ENCODE measurements around the gene AKAP13.

The AKAP13 gene

DNA sequence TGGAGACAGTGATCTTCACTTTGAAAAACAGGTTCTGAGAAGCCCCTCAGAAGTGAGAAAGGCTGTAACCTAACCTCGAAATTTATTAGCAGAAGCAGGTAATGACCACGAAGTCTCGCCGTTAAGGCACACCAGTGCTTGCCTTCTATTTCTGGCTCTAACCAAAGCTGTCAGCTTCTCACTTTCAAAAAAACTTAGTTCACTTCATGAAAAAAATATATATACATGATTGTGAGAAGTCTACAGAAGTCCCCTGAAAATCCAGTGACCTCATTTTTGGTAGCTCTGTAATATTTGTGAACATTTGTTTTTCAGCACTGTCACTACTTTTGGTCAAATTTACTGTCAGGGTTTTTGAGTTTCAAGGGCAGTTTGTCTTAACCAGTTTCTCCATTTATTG, 19.1 kb upstream of the AKAP13 start:
- no peak overlapping the region for H3K27ac ChIP-seq

DNA sequence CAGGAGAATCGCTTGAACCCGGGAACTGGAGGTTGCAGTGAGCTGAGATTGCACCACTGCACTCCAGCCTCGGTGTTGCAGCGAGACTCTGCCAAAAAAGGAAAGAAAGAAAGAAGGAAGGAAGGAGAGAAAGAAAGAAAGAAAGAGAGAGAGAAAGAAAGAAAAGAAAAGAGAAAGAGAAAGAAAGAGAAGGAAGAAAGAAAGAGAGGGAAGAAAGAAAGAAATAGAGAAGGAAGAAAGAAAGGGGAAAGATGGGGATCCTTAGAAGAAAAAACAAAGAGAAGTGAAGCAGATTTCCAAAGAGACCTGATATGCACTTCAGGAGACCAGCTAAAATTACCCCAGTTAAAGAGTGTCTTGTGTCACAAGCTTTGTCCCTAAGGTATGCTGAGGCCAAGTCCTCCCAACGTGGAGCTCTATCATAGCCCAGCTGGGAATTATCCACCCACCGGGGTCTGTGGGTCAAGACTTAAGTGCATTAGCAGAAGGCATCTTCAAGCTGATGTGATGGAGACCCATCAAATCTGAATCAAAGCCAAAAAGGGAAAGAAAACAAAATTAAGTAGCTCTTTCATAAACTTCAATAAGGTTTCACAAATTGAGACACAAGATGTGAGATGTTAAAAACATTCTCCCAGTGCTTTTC, 17.8 kb upstream of the AKAP13 start:
- no peak overlapping the region for H3K27ac ChIP-seq
- no peak for TF ChIP-seq ZFX (IDR thresholded peaks at IDR 0.05; ENCODE audit: borderline replicate concordance)
- TF ChIP-seq, protein P1, sequence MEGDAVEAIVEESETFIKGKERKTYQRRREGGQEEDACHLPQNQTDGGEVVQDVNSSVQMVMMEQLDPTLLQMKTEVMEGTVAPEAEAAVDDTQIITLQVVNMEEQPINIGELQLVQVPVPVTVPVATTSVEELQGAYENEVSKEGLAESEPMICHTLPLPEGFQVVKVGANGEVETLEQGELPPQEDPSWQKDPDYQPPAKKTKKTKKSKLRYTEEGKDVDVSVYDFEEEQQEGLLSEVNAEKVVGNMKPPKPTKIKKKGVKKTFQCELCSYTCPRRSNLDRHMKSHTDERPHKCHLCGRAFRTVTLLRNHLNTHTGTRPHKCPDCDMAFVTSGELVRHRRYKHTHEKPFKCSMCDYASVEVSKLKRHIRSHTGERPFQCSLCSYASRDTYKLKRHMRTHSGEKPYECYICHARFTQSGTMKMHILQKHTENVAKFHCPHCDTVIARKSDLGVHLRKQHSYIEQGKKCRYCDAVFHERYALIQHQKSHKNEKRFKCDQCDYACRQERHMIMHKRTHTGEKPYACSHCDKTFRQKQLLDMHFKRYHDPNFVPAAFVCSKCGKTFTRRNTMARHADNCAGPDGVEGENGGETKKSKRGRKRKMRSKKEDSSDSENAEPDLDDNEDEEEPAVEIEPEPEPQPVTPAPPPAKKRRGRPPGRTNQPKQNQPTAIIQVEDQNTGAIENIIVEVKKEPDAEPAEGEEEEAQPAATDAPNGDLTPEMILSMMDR (IDR thresholded peaks at IDR 0.05): no peak

More for the DNA sequence above, 19.1 kb upstream of the AKAP13 start:
- no peak for TF ChIP-seq ZFX (IDR thresholded peaks at IDR 0.05; ENCODE audit: borderline replicate concordance)
- TF ChIP-seq, protein P1 (IDR thresholded peaks at IDR 0.05): no peak

DNA sequence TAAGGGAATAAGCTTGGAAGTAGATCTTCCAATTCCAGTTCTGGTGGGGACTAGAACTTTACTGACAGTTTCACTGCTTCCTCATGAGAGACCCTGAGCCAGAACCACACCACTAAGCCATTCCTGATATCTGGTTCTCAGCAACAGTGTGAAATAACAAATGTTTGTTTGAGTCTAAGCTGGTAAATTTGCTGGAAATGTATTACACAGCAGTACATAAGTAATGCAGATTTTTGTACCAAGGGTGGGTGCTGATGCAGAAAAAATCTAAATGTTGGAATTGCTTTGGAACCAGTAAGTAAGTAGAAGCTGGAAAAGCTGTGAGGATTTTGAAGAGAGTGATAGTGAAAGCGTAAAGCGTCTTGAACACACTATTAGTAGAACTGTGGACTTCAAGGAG, 14.4 kb upstream of the AKAP13 start:
- TF ChIP-seq ZFX (IDR thresholded peaks at IDR 0.05; ENCODE audit: borderline replicate concordance): no peak
- TF ChIP-seq, protein P1 (IDR thresholded peaks at IDR 0.05): no peak

DNA sequence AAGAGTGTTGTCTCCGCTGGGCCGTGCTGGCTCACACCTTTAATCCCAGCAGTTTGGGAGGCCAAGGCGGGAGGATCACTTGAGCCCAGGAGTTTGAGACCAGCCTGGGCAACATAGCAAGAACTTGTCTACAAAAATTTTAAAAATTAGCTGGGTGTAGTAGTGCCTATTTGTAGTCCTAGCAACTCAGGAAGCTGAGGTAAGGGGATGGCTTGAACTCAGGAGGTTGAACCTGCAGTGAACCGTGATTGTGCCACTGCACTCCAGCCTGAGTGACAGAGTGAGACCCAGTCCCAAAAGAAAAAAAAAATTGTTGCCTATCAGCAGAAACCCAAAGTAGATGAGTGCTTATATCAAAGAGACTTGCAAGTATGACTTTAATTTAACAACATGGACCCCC, 12.7 kb upstream of the AKAP13 start:
- H3K27ac ChIP-seq: no peak overlapping the region
- TF ChIP-seq, protein P1 (IDR thresholded peaks at IDR 0.05): no peak
- TF ChIP-seq ZFX (IDR thresholded peaks at IDR 0.05; ENCODE audit: borderline replicate concordance): no peak

More for the DNA sequence above, 14.4 kb upstream of the AKAP13 start:
- H3K27ac ChIP-seq: no peak overlapping the region

- H3K27ac ChIP-seq: no peak overlapping the region
- TF ChIP-seq, protein P1 (IDR thresholded peaks at IDR 0.05): no peak
- TF ChIP-seq ZFX (IDR thresholded peaks at IDR 0.05; ENCODE audit: borderline replicate concordance): no peak
Observed at GRCh38 chr15:85374831-85375230, 5.6 kb upstream of the AKAP13 start.

GRCh38 chr15:85377269-85377668, 3.1 kb upstream of the AKAP13 start:
- no peak for TF ChIP-seq ZFX (IDR thresholded peaks at IDR 0.05; ENCODE audit: borderline replicate concordance)
- TF ChIP-seq, protein P1 (IDR thresholded peaks at IDR 0.05): no peak
- no peak overlapping the region for H3K27ac ChIP-seq

DNA sequence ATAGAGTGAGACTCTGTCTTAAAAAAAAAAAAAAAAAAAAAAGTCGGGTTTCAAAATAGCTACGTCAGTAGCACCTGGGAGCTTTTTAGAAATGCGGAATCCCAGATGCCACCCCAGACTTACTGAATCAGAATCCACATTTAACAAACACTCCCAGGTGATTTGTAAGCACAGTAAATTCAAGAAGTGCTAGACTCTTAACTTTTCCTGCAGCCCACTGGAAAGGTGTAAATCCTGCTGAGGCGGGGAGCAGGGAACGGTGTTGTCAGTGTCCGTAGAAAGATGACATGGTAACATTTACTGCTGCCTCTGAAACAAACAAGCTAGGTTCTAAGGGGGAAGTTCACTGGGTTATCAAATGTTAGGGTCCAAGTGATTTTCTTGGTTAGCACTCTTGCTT, 2.4 kb upstream of the AKAP13 start:
- H3K27ac ChIP-seq: no peak overlapping the region
- TF ChIP-seq ZFX (IDR thresholded peaks at IDR 0.05; ENCODE audit: borderline replicate concordance): no peak
- TF ChIP-seq, protein P1 (IDR thresholded peaks at IDR 0.05): no peak

Measured in 22Rv1 (cell line).